Thyroid gland (tissue), 4 donors: ENCODE results near the gene CIZ1.

Experiments used
- POLR2A ChIP-seq, 2 donors: fragments of 450-650 bp; IDR thresholded peaks; one replicate each; pipeline ENCODE4 v1.6.1; 2017; ENCODE audit warnings: antibody characterized with exemption in 2 of 2, mild to moderate bottlenecking in 2 of 2, moderate library complexity in 1 of 2
- TF ChIP-seq, protein P1 (sequence below), 6 experiments: fragments of 200-600 bp in 3 of 6; fragments of 450-650 bp in 3 of 6; sonication (generic) in 3 of 6; IDR thresholded peaks; one replicate each; pipeline ENCODE4 v1.5.1; 2016 to 2019; ENCODE audit warnings: antibody characterized with exemption in 6 of 6, mild to moderate bottlenecking in 2 of 6, inconsistent platforms in 1 of 6, moderate library complexity in 1 of 6

GRCh38 chr9:128222880-128223670 is 31.7 kb upstream of the CIZ1 start:
- no peak for TF ChIP-seq POLR2A (IDR thresholded peaks at IDR 0.05)
- TF ChIP-seq, protein P1, sequence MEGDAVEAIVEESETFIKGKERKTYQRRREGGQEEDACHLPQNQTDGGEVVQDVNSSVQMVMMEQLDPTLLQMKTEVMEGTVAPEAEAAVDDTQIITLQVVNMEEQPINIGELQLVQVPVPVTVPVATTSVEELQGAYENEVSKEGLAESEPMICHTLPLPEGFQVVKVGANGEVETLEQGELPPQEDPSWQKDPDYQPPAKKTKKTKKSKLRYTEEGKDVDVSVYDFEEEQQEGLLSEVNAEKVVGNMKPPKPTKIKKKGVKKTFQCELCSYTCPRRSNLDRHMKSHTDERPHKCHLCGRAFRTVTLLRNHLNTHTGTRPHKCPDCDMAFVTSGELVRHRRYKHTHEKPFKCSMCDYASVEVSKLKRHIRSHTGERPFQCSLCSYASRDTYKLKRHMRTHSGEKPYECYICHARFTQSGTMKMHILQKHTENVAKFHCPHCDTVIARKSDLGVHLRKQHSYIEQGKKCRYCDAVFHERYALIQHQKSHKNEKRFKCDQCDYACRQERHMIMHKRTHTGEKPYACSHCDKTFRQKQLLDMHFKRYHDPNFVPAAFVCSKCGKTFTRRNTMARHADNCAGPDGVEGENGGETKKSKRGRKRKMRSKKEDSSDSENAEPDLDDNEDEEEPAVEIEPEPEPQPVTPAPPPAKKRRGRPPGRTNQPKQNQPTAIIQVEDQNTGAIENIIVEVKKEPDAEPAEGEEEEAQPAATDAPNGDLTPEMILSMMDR (IDR thresholded peaks at IDR 0.05), result no peak
